K562 (cell line): ENCODE measurements around the gene TRAPPC12. TPM values are rescaled to one million over a fixed set of nuclear protein-coding genes. Genes with fewer than 3 reads are reported as not detected.

Experiments used
- ATAC-seq: fragments of 200-7000 bp; cut with Tn5 transposase; 3 replicates; pipeline ENCODE4 v1.9.1; 2020; ENCODE audit warnings: moderate library complexity
- BruUV-seq: library from RNA; stranded (reverse); fragments of 400-500 nt; replicated peaks from 2 replicates; lab custom pipeline; 2021; lab: Mats Ljungman, UMichigan
- CTCF ChIA-PET: fragments of 300-600 bp; formaldehyde crosslinking; extraction: SDS; loops from one replicate; lab custom pipeline; 2021; ENCODE audit warnings: low intra/inter-chr PET ratio; lab: Yijun Ruan, JAX
- POLR2A ChIA-PET: fragments of 300-600, 350-650 bp; sonication (Branson Sonifier 250); formaldehyde crosslinking; extraction: SDS; loops from one replicate; lab custom pipeline; 2021; ENCODE audit warnings: antibody characterized with exemption, inconsistent platforms; lab: Yijun Ruan, JAX
- DNase-seq, 4 experiments: peaks; one replicate each; pipeline versions ENCODE4 v3.0.0 to v3.0.0-alpha.2; 2011 to 2018; ENCODE audit warnings: low spot score in 3 of 4, mixed read lengths in 3 of 4; ENCODE audit errors: extremely low read depth in 1 of 4
- FAIRE-seq: peaks from 2 replicates; lab custom pipeline; 2011; peaks lifted over from hg19 to GRCh38; lab: Jason Lieb, UNC
- H2AFZ ChIP-seq: 2 replicates; pipeline ENCODE4 v1.6.0; 2011; ENCODE audit warnings: low read depth, low read length, control low read depth, inconsistent platforms
- H3K27ac ChIP-seq: fragments of 200-600 bp; 3 replicates; pipeline ENCODE4 v1.8.0; 2011; ENCODE audit warnings: low read depth, mild to moderate bottlenecking, control low read depth, inconsistent platforms, low read length, moderate library complexity, mixed read lengths; ENCODE audit errors: extremely low read depth
- H3K27me3 ChIP-seq, 2 experiments: fragments of 300-600 bp in 1 of 2; 2 replicates in 1 of 2; 3 replicates in 1 of 2; pipeline versions ENCODE4 v1.6.0 to v1.8.0; 2011; ENCODE audit warnings: inconsistent platforms in 2 of 2, low read length in 2 of 2, mild to moderate bottlenecking in 1 of 2, mixed read lengths in 1 of 2, moderate library complexity in 1 of 2; ENCODE audit not compliant: control insufficient read depth in 2 of 2, insufficient read depth in 2 of 2
- H3K36me3 ChIP-seq: fragments of 300-600 bp; 3 replicates; pipeline ENCODE4 v1.8.0; 2011; ENCODE audit warnings: mild to moderate bottlenecking, low read length, inconsistent platforms; ENCODE audit not compliant: control insufficient read depth, insufficient read depth
- H3K4me1 ChIP-seq, 2 experiments: fragments of 200-600 bp in 1 of 2; replicated peaks in 1 of 2; 2 replicates in 1 of 2; 3 replicates in 1 of 2; pipeline versions ENCODE4 v1.5.1 to v1.8.0; 2011; ENCODE audit warnings: inconsistent platforms in 2 of 2, low read length in 2 of 2, mild to moderate bottlenecking in 1 of 2, mixed read lengths in 1 of 2, moderate library complexity in 1 of 2; ENCODE audit not compliant: control insufficient read depth in 2 of 2, insufficient read depth in 2 of 2
- H3K4me2 ChIP-seq: 2 replicates; pipeline ENCODE4 v1.6.1; 2011; ENCODE audit warnings: low read length, control low read depth, inconsistent platforms, mixed read lengths; ENCODE audit not compliant: insufficient read depth
- H3K4me3 ChIP-seq: fragments of 200-600 bp; sonication (generic), shearing (Covaris generic); 2 replicates; pipeline ENCODE4 v1.5.1; 2016; ENCODE audit warnings: control low read depth, inconsistent platforms
- H3K79me2 ChIP-seq: fragments of 200-600 bp; 3 replicates; pipeline ENCODE4 v1.8.0; 2011; ENCODE audit warnings: low read length, inconsistent platforms; ENCODE audit not compliant: control insufficient read depth, insufficient read depth
- H3K9ac ChIP-seq, 2 experiments: 2 replicates each; pipeline versions ENCODE4 v1.6.0 to v1.6.1; 2011; ENCODE audit warnings: low read depth in 2 of 2, low read length in 2 of 2, control low read depth in 1 of 2, inconsistent platforms in 1 of 2, mild to moderate bottlenecking in 1 of 2, mixed read lengths in 1 of 2; ENCODE audit not compliant: insufficient read depth in 1 of 2
- H3K9me1 ChIP-seq: one replicate; pipeline ENCODE4 v1.6.0; 2011; ENCODE audit warnings: inconsistent platforms, mild to moderate bottlenecking, low read length, moderate library complexity; ENCODE audit not compliant: control insufficient read depth, insufficient read depth
- H3K9me3 ChIP-seq: replicated peaks from 2 replicates; pipeline ENCODE4 v1.5.1; 2011; ENCODE audit warnings: low read depth, low read length, inconsistent platforms; ENCODE audit not compliant: control insufficient read depth, insufficient read depth
- H4K20me1 ChIP-seq: replicated peaks from 2 replicates; pipeline ENCODE4 v1.6.1; 2011; ENCODE audit warnings: low read length, inconsistent platforms, mixed read lengths; ENCODE audit not compliant: control insufficient read depth, insufficient read depth
- CTBP1 ChIP-seq: fragments of 450-650 bp; IDR thresholded peaks from 2 replicates; pipeline ENCODE4 v1.6.1; 2016; ENCODE audit warnings: borderline replicate concordance
- MCM7 ChIP-seq, 2 experiments: fragments of 450-650 bp; IDR thresholded peaks; 2 replicates each; pipeline ENCODE4 v1.6.1; 2016 to 2018
- MEIS2 ChIP-seq: fragments of 450-650 bp; IDR thresholded peaks from 2 replicates; pipeline ENCODE4 v1.6.1; 2014; ENCODE audit warnings: mild to moderate bottlenecking; ENCODE audit not compliant: partially characterized antibody
- PCBP1 ChIP-seq: fragments of 200-400 bp; formaldehyde crosslinking; IDR thresholded peaks from 2 replicates; pipeline ENCODE4 v1.6.1; 2018; ENCODE audit warnings: mild to moderate bottlenecking, low read depth, low read length; ENCODE audit not compliant: poor library complexity, severe bottlenecking
- TAF1 ChIP-seq: IDR thresholded peaks from 2 replicates; pipeline ENCODE4 v1.6.1; 2011; ENCODE audit warnings: mild to moderate bottlenecking, low read length, moderate library complexity; ENCODE audit not compliant: insufficient read depth, control insufficient read depth, severe bottlenecking; ENCODE audit errors: extremely low read depth
- WHSC1 ChIP-seq: IDR thresholded peaks from one replicate; pipeline ENCODE4 v1.6.1; 2012; ENCODE audit warnings: low read length, control low read depth, inconsistent platforms
- ZNF174 ChIP-seq: fragments of 250-450 bp; sonication (Bioruptor Pico); IDR thresholded peaks from 2 replicates; pipeline ENCODE4 v1.4.0; 2020; ENCODE audit warnings: mild to moderate bottlenecking
- ZNF3 ChIP-seq: fragments of 250-450 bp; sonication (Bioruptor Pico); IDR thresholded peaks from 2 replicates; pipeline ENCODE4 v1.5.0; 2021; ENCODE audit warnings: mild to moderate bottlenecking, moderate library complexity
- ZNF780A ChIP-seq: fragments of 250-450 bp; sonication (Bioruptor Pico); IDR thresholded peaks from 2 replicates; pipeline ENCODE4 v1.5.0; 2021; ENCODE audit warnings: mild to moderate bottlenecking
- WGBS: fragments of 100-300 bp; shearing (Covaris generic); methylation state at CpG from one replicate; pipeline ENCODE4 v1.1.6; 2016; ENCODE audit warnings: low coverage, mixed read lengths; ENCODE audit not compliant: insufficient coverage; ENCODE audit errors: missing lambda C conversion rate; 5-methylcytosine and 5-hydroxymethylcytosine counted together
- in situ Hi-C: fragments of 300-500 bp; cut with MboI; formaldehyde crosslinking; loops from 4 replicates; pipeline ENCODE4 v1.15.0; 2018; ENCODE audit warnings: inconsistent platforms, mixed read lengths
- intact Hi-C: fragments of 100-400 bp; cut with micrococcal nuclease; formaldehyde crosslinking; loops from 2 replicates; pipeline ENCODE4 v1.14.2; 2022
- polyA plus RNA-seq, 8 experiments: library from polyadenylated mRNA; depleted of rRNA in 4 of 8; stranded (reverse) in 5 of 8; unstranded in 3 of 8; fragments of >200 nt; fragmentation: Nextera tagmentation in 2 of 8; fragmentation: Illumina TruSeq in 1 of 8; extraction: Ambion mirVana in 2 of 8; extraction: Trizol in 1 of 8; gene quantifications; 2 replicates each; pipeline versions ENCODE4 v1.2.1 to v1.2.3, GENCODE V29; 2011 to 2014; ENCODE audit warnings: inconsistent platforms in 1 of 8, missing spikeins in 1 of 8
- total RNA-seq, 7 experiments: library from RNA; depleted of rRNA in 6 of 7; stranded (reverse); fragments of >200 nt in 6 of 7; fragmentation: Illumina TruSeq in 2 of 7; extraction: Trizol in 2 of 7; gene quantifications; 2 replicates each; pipeline versions ENCODE4 v1.2.1 to v1.2.3, GENCODE V29; 2011 to 2021; ENCODE audit warnings: low replicate concordance in 1 of 7
- TF ChIP-seq, protein P1 (sequence below): sonication (generic); formaldehyde crosslinking; IDR thresholded peaks from 2 replicates; pipeline ENCODE4 v1.8.1; 2023; ENCODE audit warnings: mild to moderate bottlenecking, missing genetic modification reagents

Gene TRAPPC12
- total and polyA plus RNA-seq, 9 of the 15 experiments (the other 6 are each of a cell fraction or from before 2014, with no cell fraction given): 8.0 to 75.2 (median 39.1) TPM

- TF ChIP-seq MEIS2 (no peak), ZNF174 (CRISPR knock-in tag) (no peak), PCBP1 (no peak), ZNF3 (no peak), TAF1 (no peak), MCM7 (IDR thresholded peaks at IDR 0.05) (no peak), WHSC1 (no peak), ZNF780A (CRISPR knock-in tag) (no peak)
- TF ChIP-seq, protein P1, sequence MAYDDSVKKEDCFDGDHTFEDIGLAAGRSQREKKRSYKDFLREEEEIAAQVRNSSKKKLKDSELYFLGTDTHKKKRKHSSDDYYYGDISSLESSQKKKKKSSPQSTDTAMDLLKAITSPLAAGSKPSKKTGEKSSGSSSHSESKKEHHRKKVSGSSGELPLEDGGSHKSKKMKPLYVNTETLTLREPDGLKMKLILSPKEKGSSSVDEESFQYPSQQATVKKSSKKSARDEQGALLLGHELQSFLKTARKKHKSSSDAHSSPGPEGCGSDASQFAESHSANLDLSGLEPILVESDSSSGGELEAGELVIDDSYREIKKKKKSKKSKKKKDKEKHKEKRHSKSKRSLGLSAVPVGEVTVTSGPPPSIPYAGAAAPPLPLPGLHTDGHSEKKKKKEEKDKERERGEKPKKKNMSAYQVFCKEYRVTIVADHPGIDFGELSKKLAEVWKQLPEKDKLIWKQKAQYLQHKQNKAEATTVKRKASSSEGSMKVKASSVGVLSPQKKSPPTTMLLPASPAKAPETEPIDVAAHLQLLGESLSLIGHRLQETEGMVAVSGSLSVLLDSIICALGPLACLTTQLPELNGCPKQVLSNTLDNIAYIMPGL: no peak
Observed at GRCh38 chr2:3403587-3404334, 24.3 kb downstream of the TRAPPC12 start (continued).

DNA sequence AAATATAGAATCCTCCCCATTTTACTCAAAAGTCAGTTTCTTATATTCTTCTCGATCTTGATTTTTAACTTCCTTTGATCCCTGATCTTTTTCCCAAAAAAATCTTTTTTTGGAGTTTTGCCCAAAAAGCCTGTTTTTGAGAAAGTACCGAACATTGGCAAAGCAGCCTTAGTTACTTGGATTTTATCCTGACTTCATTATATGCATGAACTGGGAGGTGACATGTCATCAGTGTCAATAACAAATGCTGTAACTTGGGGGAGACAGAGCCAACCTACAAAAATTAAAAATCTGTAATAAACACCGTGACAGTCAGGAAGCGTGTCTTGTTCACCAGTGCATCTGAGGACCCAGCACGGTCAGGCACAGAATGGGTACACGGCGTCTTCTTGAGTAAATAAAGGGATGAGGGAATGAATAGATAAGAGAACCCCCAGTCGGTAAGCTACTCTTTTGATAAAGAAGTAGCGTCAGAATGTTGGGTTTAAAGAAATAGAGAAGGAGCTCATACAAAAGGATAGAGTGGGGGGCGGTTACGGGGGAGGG is 24.9 kb downstream of the TRAPPC12 start:
- no TSS peak for BruUV-seq
- Histone ChIP-seq H3K79me2 (no peaks in the 10 kb centered on the region; the same call in 2 of the 3 replicates), H3K27ac (no peak overlapping the region), H3K27me3 (no peaks in the 10 kb centered on the region), H2AFZ (no peak overlapping the region), H3K9me1 (no peaks in the 10 kb centered on the region), H3K4me2 (no peak overlapping the region), H3K4me3 (no peak overlapping the region), H4K20me1 (no peaks in the 10 kb centered on the region; the same call in 1 of the 2 replicates), H3K36me3 (peaks cover 58% of the 10 kb centered on the region), H3K9me3 (no peaks in the 10 kb centered on the region), H3K9ac (no peak overlapping the region), H3K4me1 (peaks cover 0 to 7% of the 10 kb centered on the region in 2 experiments; a peak in 2 of 5 replicates)
- CTCF ChIA-PET: no interaction called here
- 67% methylated on average over 11 of the region's 11 CpGs for WGBS
- no peak for DNase-seq
- in situ Hi-C loops (no loop called here), intact Hi-C loops (no loop called here)
- POLR2A ChIA-PET: no interaction called here
- ATAC-seq: no peak
- FAIRE-seq: no peak
- no peak for TF ChIP-seq CTBP1
